PFSK-1 (cell line): ENCODE measurements around the gene PRLR.

Source experiments
- FOXP2 ChIP-seq: optimal IDR thresholded peaks from 2 replicates; pipeline ENCODE3; 2011; ENCODE audit warnings: borderline replicate concordance, control low read depth, inconsistent platforms; ENCODE audit not compliant: insufficient read depth; ENCODE audit errors: extremely low read length, extremely low read depth
- POLR2AphosphoS5 ChIP-seq: IDR thresholded peaks from 2 replicates; pipeline ENCODE4 v1.6.1; 2012; ENCODE audit warnings: low read depth, mild to moderate bottlenecking, control low read depth, low read length, moderate library complexity
- SIN3A ChIP-seq: IDR thresholded peaks from 2 replicates; pipeline ENCODE4 v1.6.1; 2012; ENCODE audit warnings: mild to moderate bottlenecking, low read length, moderate library complexity, borderline replicate concordance; ENCODE audit not compliant: insufficient read depth
- TAF1 ChIP-seq: IDR thresholded peaks from 2 replicates; pipeline ENCODE4 v1.6.1; 2012; ENCODE audit warnings: low read length, control low read depth, borderline replicate concordance; ENCODE audit not compliant: insufficient read depth
- TF ChIP-seq, protein P1 (sequence below), 2 experiments: IDR thresholded peaks; 2 replicates each; pipeline versions ENCODE4 v1.6.1 to v1.8.0; 2011 to 2012; ENCODE audit warnings: low read depth in 2 of 2, low read length in 2 of 2, control low read depth in 1 of 2, inconsistent platforms in 1 of 2, mild to moderate bottlenecking in 1 of 2, moderate library complexity in 1 of 2; ENCODE audit not compliant: insufficient read depth in 1 of 2

Gene PRLR

DNA sequence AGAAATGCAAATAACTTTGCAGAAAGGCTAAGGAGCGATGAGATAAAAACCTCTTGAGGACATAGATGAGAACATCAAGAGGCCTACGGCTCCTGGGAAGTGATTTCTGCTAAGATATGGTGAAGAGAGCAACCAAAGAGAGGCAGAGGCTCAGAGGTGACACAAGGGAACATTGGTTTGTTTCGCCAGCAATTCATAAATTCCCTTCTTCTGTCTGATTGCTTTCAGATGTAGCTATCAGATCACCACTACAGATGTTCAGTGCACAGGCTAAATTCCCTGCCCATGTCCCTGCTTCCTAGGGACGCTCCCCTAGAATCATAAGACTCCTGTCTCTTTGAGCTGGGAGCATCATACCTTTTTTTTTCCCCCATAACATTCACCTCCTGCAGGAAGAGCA lies 193.8 kb downstream of the PRLR start:
- TF ChIP-seq SIN3A = no peak
- no peak for TF ChIP-seq POLR2AphosphoS5
- TF ChIP-seq, protein P1, sequence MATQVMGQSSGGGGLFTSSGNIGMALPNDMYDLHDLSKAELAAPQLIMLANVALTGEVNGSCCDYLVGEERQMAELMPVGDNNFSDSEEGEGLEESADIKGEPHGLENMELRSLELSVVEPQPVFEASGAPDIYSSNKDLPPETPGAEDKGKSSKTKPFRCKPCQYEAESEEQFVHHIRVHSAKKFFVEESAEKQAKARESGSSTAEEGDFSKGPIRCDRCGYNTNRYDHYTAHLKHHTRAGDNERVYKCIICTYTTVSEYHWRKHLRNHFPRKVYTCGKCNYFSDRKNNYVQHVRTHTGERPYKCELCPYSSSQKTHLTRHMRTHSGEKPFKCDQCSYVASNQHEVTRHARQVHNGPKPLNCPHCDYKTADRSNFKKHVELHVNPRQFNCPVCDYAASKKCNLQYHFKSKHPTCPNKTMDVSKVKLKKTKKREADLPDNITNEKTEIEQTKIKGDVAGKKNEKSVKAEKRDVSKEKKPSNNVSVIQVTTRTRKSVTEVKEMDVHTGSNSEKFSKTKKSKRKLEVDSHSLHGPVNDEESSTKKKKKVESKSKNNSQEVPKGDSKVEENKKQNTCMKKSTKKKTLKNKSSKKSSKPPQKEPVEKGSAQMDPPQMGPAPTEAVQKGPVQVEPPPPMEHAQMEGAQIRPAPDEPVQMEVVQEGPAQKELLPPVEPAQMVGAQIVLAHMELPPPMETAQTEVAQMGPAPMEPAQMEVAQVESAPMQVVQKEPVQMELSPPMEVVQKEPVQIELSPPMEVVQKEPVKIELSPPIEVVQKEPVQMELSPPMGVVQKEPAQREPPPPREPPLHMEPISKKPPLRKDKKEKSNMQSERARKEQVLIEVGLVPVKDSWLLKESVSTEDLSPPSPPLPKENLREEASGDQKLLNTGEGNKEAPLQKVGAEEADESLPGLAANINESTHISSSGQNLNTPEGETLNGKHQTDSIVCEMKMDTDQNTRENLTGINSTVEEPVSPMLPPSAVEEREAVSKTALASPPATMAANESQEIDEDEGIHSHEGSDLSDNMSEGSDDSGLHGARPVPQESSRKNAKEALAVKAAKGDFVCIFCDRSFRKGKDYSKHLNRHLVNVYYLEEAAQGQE (IDR thresholded peaks at IDR 0.05; ENCODE audit: insufficient read depth in 1 of 2, low read depth in 2 of 2, low read length in 2 of 2) = no peak
- no peak for TF ChIP-seq TAF1
- no peak for TF ChIP-seq FOXP2

DNA sequence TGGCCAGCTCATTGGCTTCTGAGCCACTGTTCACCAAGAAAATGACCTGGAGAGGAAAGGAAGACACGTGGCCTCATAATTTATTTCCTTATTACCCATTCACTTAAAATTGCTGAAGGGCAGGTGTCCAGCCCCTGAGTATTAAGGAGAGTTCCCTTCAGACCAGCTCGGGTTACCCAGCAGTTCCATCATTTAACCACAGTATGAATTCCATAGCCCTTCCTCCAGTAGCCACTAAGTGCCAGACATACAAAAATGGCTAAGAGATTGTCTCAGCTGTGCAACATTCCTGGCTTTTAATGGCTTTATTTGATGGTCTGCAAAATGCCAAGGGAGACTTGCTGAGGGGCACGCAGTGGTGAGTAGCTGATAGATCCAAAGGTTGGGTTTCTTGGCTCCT lies 195.0 kb downstream of the PRLR start:
- TF ChIP-seq TAF1 (no peak), FOXP2 (no peak), POLR2AphosphoS5 (no peak), SIN3A (no peak)
- TF ChIP-seq, protein P1 (IDR thresholded peaks at IDR 0.05; ENCODE audit: insufficient read depth in 1 of 2, low read depth in 2 of 2, low read length in 2 of 2) = no peak

DNA sequence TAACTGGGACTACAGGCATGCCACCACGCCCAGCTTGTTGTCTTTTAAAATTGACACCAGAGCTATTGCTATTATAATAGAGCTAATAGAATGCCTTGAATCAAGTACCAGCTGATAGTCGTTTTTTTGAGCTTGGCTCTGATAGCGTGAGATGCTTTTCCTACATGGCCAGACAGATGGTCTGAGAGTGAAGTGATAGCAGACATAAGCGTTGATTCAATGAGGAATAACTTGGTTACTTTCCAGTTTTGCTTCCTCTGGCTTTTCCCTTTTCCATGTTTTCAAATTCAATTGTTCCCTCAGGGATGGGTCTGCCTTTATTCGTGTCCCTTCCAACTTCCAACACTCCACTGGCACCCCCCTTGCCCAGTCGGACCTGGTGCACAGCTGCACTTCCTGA lies 197.9 kb downstream of the PRLR start:
- TF ChIP-seq POLR2AphosphoS5 = no peak

DNA sequence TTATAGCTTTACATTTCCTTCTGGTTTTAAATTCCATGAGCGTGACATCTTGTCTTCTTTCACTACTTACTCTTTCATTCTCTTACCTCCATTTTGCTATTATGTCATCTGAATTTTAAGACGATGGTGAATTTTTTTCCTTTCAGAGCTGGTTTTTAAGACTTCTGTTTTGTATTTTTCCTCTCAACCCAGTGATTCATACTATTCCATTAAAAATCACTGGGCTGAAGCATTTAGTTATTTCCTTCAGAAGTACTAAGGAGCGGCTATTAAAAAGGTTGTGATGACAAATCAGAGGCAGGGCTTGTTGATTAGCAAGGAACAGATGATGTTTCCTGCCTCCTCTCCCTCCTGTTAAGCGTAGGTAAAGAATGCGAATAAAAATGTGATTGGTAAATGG lies 199.0 kb downstream of the PRLR start:
- TF ChIP-seq FOXP2 (no peak), TAF1 (no peak), POLR2AphosphoS5 (no peak), SIN3A (no peak)
- TF ChIP-seq, protein P1 (IDR thresholded peaks at IDR 0.05; ENCODE audit: insufficient read depth in 1 of 2, low read depth in 2 of 2, low read length in 2 of 2) = no peak

DNA sequence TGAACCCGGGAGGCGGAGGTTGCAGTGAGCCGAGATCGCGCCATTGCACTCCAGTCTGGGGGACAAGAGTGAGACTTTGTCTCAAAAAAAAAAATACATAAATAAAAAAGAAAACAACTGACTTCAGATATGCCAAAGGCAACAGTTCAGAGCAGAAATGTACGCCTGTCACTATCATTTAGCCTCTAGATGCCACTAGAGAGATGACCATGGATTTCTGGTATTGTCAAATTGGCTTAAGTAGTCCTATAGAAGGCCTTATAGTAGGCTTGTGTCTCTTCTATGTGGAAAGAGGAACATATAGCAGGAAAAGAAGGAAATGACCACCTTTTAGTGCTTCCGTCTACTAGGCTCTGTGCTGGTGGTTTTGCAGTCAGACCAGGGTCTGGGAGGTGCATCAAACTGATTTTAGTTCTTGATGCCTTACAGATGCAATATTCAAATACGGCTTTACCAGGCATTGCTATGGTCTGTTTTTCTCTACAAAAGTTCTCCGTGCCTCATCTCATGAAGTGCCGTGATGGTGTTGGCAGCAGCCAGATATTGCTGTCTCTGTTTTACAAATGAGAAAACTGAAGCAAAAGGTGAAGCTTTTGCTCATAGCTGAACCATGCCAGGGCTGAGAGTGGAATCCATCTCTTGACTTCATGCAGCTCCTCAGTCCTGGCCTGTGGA lies 199.7 kb downstream of the PRLR start:
- TF ChIP-seq SIN3A = no peak
- no peak for TF ChIP-seq FOXP2

DNA sequence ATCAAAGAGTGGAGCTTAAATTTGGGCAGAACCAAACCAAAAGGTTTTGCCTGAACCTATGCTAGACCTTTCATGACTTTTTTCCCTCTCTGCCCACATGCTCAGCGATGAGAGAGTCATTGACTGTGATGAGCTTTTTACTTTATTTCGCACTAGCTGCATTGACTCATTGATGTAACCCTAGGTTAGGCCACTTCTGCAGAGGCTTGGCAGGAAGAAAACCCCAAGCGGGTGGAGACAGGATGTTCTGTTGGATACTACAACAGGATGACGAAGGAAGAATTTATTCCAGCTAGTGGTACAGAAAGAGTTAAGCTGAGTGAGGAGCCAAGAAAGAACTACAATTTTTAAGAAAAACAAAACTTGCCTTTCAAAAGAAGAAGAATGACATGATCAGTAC lies 201.0 kb downstream of the PRLR start:
- TF ChIP-seq POLR2AphosphoS5 (no peak), TAF1 (no peak), FOXP2 (no peak), SIN3A (no peak)
- TF ChIP-seq, protein P1 (IDR thresholded peaks at IDR 0.05; ENCODE audit: insufficient read depth in 1 of 2, low read depth in 2 of 2, low read length in 2 of 2) = no peak
